Breast epithelium (tissue), 3 donors: Measurements from ENCODE around the gene DDX47.

Experiments
- CTCF ChIP-seq, 3 donors: fragments of 450-650 bp; IDR thresholded peaks; one replicate each; pipeline ENCODE4 v1.5.1; 2016 to 2017; ENCODE audit warnings: antibody characterized with exemption in 3 of 3, mild to moderate bottlenecking in 3 of 3, moderate library complexity in 3 of 3
- POLR2A ChIP-seq: fragments of 450-650 bp; IDR thresholded peaks from one replicate; pipeline ENCODE4 v1.6.1; 2016; ENCODE audit warnings: antibody characterized with exemption, mild to moderate bottlenecking, moderate library complexity
- POLR2AphosphoS5 ChIP-seq, 3 donors: sonication (generic); formaldehyde crosslinking; IDR thresholded peaks; one replicate each; pipeline ENCODE4 v1.6.1; 2017; ENCODE audit warnings: antibody characterized with exemption in 3 of 3

- TF ChIP-seq POLR2A (no peak), POLR2AphosphoS5 (IDR thresholded peaks at IDR 0.05) (no peak), CTCF (IDR thresholded peaks at IDR 0.05) (no peak)
Observed at GRCh38 chr12:12840580-12840899, 27.4 kb downstream of the DDX47 start.
